GM18868 (cell line): ENCODE results near the gene BLOC1S6.

ENCODE experiments used
- ATAC-seq: cut with Tn5 transposase; IDR thresholded peaks from one replicate; pipeline ENCODE4 v1.9.1; 2021; ENCODE audit warnings: mild to moderate bottlenecking, moderate library complexity; ENCODE audit not compliant: unreplicated experiment

BLOC1S6 gene

DNA sequence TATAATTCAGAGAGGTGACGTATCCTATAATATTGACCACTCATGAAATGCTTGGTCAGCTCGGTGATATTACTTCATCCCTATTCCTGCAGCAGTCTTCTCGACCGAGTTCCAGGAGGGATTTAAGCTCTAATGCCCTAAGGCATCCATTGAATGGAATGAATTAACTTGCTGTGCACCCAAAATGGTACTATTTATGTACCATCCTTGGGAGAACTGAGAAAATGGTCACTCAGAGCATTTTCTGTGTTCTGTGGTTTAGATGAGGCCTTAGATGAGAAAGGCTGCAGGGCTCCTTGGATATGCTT is 638 bp downstream of the BLOC1S6 start:
- ATAC-seq, result no peak

GRCh38 chr15:45588219-45588875 is 1.2 kb downstream of the BLOC1S6 start:
- no peak for ATAC-seq

DNA sequence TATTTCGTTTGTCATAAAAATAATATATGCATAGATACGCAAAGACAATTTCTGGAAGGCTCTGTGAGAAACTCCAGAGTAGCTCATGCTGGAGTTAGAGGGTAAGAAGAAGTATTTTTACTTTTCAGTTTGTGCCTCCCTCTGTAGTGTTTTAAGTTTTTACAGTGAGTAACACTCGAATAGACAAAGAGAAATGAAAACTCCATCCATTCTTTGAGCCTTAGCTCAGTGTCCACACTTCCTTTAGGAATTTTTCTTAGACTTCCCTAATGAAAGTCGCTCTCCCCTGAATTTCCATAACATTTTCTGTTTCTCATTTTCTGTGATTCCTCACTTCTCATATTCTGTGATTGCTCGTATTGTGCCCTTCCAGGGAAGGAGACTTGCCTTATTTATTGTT is 2.1 kb downstream of the BLOC1S6 start:
- no peak for ATAC-seq

- ATAC-seq, result no peak
Observed at GRCh38 chr15:45594319-45594718, 7.1 kb downstream of the BLOC1S6 start.

DNA sequence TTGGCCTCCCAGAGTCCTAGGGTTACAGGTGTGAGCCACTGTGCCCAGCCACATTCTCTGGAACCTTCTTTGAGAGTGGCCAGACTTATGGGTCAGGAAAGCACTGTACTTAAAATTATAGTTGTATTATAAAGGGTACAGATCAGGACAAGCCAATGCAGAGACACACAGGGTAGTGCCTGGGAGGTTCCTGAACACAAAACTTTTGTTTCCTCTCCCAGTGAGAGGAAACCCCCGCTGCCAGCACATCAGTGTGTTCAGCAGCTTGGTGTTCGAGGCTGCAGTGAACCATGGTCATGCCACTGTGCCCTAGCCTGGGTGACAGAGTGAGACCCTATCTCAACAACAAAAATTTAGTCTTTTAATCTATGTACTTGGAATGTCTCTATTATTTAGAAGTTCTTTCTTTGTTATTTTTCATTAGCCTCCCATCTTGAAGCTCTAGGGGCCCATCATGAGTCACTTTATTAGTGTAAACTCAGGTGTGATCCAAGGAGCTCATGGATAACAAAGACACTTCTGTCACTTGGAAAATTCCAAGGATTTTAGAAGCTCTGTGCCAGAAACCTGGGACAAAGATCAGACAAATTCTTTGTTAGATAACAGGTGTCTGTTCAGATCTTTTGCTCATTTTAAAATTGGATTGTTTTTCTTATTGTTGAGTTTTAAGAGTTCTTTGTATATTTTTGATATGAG is 7.8 kb downstream of the BLOC1S6 start:
- no peak for ATAC-seq

- no peak for ATAC-seq
Observed at GRCh38 chr15:45603881-45604280, 16.7 kb downstream of the BLOC1S6 start.

DNA sequence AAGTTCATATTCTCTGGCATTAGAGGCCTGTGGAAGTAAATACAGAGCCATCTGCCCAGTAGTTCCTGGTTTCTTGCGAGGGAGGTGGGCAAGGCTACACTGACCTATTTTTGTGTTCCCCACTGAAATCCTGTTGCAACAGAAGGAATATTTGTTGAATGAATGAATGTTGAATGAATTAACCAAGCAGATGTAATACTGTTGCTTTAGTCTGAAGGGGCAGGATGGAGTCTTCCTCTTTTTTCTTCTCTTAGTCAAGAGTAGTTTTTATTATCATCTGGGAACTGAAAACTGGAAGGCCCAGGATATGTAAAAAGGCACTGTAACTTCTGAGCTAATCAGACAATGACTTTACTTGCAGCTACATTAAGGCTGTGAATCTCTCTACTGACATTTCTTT is 17.1 kb downstream of the BLOC1S6 start:
- ATAC-seq, result no peak

DNA sequence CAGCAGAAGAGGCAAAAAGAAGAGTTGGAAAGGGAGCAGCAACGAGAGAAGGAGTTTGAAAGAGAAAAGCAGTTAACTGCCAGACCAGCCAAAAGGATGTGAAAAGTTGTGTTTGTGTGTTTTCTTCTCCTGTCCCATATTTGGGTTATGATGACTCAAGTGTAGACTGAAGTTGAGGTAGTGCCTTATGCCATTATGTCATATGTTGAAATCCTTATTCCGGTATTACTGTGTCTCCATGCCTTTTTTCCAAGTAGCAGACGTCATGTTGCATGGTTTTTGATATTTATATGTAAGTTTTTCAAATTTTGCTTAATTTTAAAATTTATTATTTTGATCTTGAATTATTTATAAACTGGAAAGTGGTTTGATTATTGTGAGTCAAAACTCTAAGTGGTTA is 19.2 kb downstream of the BLOC1S6 start:
- ATAC-seq, result no peak

GRCh38 chr15:45606841-45607240 is 19.7 kb downstream of the BLOC1S6 start:
- no peak for ATAC-seq

- ATAC-seq, result no peak
Observed at GRCh38 chr15:45611305-45611704, 24.1 kb downstream of the BLOC1S6 start.

GRCh38 chr15:45612790-45613415 is 25.7 kb downstream of the BLOC1S6 start:
- ATAC-seq, result peak; percentile 40

- ATAC-seq, result no peak
Observed at GRCh38 chr15:45616901-45617323, 29.7 kb downstream of the BLOC1S6 start.

DNA sequence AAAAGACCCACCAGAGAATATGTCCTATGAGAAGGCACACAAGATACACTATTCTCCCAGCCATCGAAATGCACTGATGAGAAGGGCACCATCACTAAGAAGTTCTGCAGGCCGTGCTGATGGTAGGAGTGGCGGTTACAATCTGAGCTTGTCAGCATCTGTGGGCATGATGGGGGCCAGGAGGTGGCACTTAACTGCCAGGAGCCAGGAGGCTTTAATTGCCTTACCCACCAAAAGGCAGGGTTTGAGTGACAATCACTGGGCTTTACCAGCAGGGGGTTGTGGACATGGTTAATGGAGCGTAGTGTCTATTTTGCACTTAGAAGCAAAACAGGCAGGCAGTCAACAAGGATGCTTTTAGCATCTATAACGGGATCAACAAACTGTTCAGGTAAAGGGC is 31.6 kb downstream of the BLOC1S6 start:
- ATAC-seq, result no peak

- no peak for ATAC-seq
Observed at GRCh38 chr15:45628136-45628535, 41.0 kb downstream of the BLOC1S6 start.

GRCh38 chr15:45630917-45631691 is 43.9 kb downstream of the BLOC1S6 start:
- ATAC-seq, result no peak

DNA sequence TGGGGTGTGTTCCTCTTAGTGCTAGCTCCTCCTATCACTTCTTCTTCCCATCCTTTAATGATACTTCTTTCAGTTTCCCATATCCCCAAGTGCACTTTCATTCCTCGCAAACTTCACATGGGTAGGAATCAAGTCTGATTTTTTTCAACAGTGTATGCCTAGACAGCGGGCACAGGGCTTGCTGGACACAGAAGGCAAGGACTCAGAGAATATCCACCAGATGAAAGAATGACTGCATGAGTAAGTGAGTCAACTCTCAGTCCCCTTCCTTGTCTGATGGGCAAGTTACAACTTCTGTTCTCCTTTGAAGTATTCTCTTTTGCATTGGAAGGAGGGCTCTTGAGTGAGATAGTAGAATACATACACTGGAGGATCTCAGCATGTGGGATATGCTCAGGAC is 44.6 kb downstream of the BLOC1S6 start:
- ATAC-seq, result no peak

DNA sequence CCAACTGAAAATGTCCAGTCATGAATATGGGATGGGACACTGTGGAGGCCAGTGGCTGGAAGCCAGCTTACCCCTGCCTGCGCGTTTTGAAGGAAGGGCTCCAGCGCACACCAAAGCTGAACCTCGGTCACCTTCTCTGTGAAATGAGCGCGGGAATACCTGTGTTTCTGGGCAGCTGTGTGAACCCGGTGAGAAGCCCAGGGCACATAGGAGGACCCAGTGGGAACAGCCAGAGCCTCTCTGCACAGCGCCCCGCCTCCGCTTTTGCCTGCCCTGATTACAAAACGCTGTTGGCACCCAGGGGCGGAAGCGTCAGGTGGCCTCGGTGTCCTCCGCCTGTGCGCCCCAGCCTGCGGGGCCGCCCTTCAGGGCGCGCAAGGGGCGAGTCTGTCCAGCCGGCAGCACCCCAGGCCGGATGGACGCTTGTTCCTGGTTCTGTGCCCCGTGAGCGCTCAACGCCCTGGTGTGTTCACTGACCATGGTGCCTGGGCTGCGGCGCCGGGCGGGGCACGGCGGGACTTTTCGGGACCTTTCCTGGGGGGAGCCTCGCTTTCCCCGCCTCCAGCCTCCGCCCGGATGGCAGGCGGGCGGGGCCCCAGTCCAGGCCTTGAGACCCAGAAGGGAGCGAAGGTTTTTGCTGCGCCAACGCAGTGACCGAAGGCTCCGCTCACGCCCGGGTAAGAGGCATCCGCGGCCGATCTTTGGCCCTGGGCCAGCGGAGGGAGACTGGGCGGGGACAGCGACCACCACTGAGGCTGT is 47.4 kb downstream of the BLOC1S6 start, which contains the start of gene SQOR:
TSS of gene SQOR (plus strand) at position 598 of the 759 bp plus-strand sequence. CDS start 23,895 bp downstream, outside the sequence.
- peak; percentile 68 for ATAC-seq

- ATAC-seq, result peak; percentile 41
Observed at GRCh38 chr15:45635191-45635638, 48.0 kb downstream of the BLOC1S6 start.

DNA sequence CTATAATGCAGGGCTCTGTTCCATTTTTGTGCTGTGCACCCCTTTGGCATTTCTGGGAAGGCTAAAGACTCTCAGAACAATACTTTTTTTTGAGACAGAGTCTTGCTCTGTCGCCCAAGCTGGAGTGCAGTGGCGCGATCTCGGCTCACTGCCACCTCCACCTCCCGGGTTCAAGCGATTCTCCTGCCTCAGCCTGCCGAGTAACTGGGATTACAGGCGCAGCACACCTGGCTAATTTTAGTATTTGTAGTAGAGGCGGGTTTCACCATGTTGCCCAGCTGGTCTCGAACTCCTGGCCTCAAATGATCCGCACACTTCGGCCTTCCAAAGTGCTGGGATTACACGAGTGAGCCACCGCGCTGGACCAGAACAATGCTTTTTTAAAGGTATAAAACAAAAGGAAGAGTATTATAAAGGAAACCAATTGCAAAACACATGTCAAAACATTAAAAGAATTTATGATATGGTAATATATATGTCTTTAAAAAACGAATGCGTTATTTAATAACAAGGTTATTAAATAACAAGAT is 48.6 kb downstream of the BLOC1S6 start:
- no peak for ATAC-seq

GRCh38 chr15:45637141-45637540 is 50.0 kb downstream of the BLOC1S6 start:
- no peak for ATAC-seq
